B cell (primary cell): ENCODE measurements around the gene CANX. TPM values are rescaled to one million over a fixed set of nuclear protein-coding genes. Genes with fewer than 3 reads are reported as not detected.

ENCODE experiments used
- ATAC-seq: fragments of 200-7000 bp; cut with Tn5 transposase; one replicate; pipeline ENCODE4 v1.10.0; 2021; ENCODE audit warnings: low read depth, mild to moderate bottlenecking, moderate number of reproducible peaks, moderate library complexity
- CTCF ChIA-PET: fragments of 350-600 bp; sonication (Branson Sonifier 250); formaldehyde crosslinking; loops from one replicate; lab custom pipeline; 2021; ENCODE audit warnings: antibody characterized with exemption, inconsistent platforms; lab: Charles Lee
- POLR2A ChIA-PET: fragments of 350-600 bp; sonication (Branson Sonifier 250); formaldehyde crosslinking; loops from one replicate; lab custom pipeline; 2021; ENCODE audit warnings: antibody characterized with exemption; lab: Charles Lee
- DNase-seq: peaks from one replicate; pipeline ENCODE4 v3.0.0; 2013
- H2AFZ ChIP-seq: 2 replicates; pipeline ENCODE4 v1.6.1; 2012; ENCODE audit warnings: mild to moderate bottlenecking, low read depth, low read length; ENCODE audit not compliant: insufficient read depth, poor library complexity, severe bottlenecking
- H3K27ac ChIP-seq, 2 donors: 1 replicate in 1 of 2; 2 replicates in 1 of 2; pipeline ENCODE4 v1.5.1; 2012 to 2013; ENCODE audit warnings: low read length in 2 of 2, mild to moderate bottlenecking in 2 of 2, moderate library complexity in 1 of 2
- H3K27me3 ChIP-seq, 4 experiments: fragments of 200-600 bp in 1 of 4; sonication (generic) in 1 of 4; replicated peaks in 1 of 4; 1 replicate in 2 of 4; 2 replicates in 2 of 4; pipeline versions ENCODE4 v1.6.1 to v1.7.0; 2013 to 2016; ENCODE audit warnings: low read length in 3 of 4, mild to moderate bottlenecking in 2 of 4, mixed read lengths in 1 of 4, moderate library complexity in 1 of 4; ENCODE audit not compliant: insufficient read depth in 4 of 4, control insufficient read depth in 3 of 4; ENCODE audit errors: control extremely low read depth in 1 of 4
- H3K36me3 ChIP-seq, 2 experiments: replicated peaks in 1 of 2; 1 replicate in 1 of 2; 2 replicates in 1 of 2; pipeline versions ENCODE4 v1.6.1 to v1.7.1; 2013; ENCODE audit warnings: low read length in 1 of 2; ENCODE audit not compliant: insufficient read depth in 2 of 2, control insufficient read depth in 1 of 2; ENCODE audit errors: control extremely low read depth in 1 of 2, extremely low read depth in 1 of 2
- H3K4me1 ChIP-seq, 2 donors: fragments of 200-600 bp in 1 of 2; sonication (generic) in 1 of 2; 1 replicate in 1 of 2; 2 replicates in 1 of 2; pipeline versions ENCODE4 v1.5.1 to v1.6.1; 2013 to 2017; ENCODE audit warnings: low read length in 2 of 2; ENCODE audit not compliant: control insufficient read depth in 2 of 2, insufficient read depth in 2 of 2
- H3K4me2 ChIP-seq: replicated peaks from 2 replicates; pipeline ENCODE3; 2012; ENCODE audit warnings: mild to moderate bottlenecking, low read depth, low read length; ENCODE audit not compliant: poor library complexity, severe bottlenecking
- H3K4me3 ChIP-seq, 5 experiments: fragments of 200-600 bp in 1 of 5; sonication (generic) in 1 of 5; 1 replicate in 3 of 5; 2 replicates in 2 of 5; pipeline versions ENCODE4 v1.5.1 to v1.7.0; 2011 to 2016; ENCODE audit warnings: low read length in 4 of 5, mild to moderate bottlenecking in 4 of 5, low read depth in 2 of 5, control low read depth in 1 of 5, moderate library complexity in 1 of 5; ENCODE audit not compliant: insufficient read depth in 1 of 5; ENCODE audit errors: control extremely low read depth in 1 of 5, extremely low read depth in 1 of 5
- H3K79me2 ChIP-seq: fragments of 200-600 bp; sonication (generic); one replicate; pipeline ENCODE4 v1.6.0; 2016; ENCODE audit warnings: low read length; ENCODE audit not compliant: control insufficient read depth, insufficient read depth
- H3K9ac ChIP-seq: fragments of 200-600 bp; sonication (generic); 2 replicates; pipeline ENCODE4 v1.6.1; 2017; ENCODE audit warnings: mild to moderate bottlenecking, low read length, moderate library complexity
- H3K9me3 ChIP-seq, 3 donors: one replicate each; pipeline versions ENCODE4 v1.6.1 to v1.7.1; 2013; ENCODE audit warnings: low read length in 2 of 3; ENCODE audit not compliant: control insufficient read depth in 2 of 3, insufficient read depth in 1 of 3; ENCODE audit errors: control extremely low read depth in 1 of 3
- H4K20me1 ChIP-seq: 2 replicates; pipeline ENCODE4 v1.6.0; 2012; ENCODE audit warnings: mild to moderate bottlenecking, low read length; ENCODE audit not compliant: insufficient read depth, control insufficient read depth, poor library complexity, severe bottlenecking
- H3K27ac Mint-ChIP-seq: one replicate; pipeline ENCODE4 v1.8.0; 2021; ENCODE audit warnings: mixed read lengths
- H3K27me3 Mint-ChIP-seq: one replicate; pipeline ENCODE4 v1.8.0; 2021; ENCODE audit warnings: mixed read lengths
- H3K4me1 Mint-ChIP-seq: one replicate; pipeline ENCODE4 v1.8.0; 2021; ENCODE audit warnings: mixed read lengths
- H3K4me3 Mint-ChIP-seq: one replicate; pipeline ENCODE4 v1.8.0; 2021; ENCODE audit warnings: mixed read lengths
- H3K9me3 Mint-ChIP-seq: one replicate; pipeline ENCODE4 v1.8.0; 2022; ENCODE audit warnings: mixed read lengths; ENCODE audit not compliant: insufficient read depth
- CTCF ChIP-seq: fragments of 200-600 bp; IDR thresholded peaks from one replicate; pipeline ENCODE4 v1.8.0; 2022; ENCODE audit warnings: antibody characterized with exemption, mild to moderate bottlenecking
- EZH2 ChIP-seq: IDR thresholded peaks from 2 replicates; pipeline ENCODE4 v1.6.1; 2012; ENCODE audit warnings: borderline replicate concordance, low read depth, mild to moderate bottlenecking, moderate library complexity, low read length; ENCODE audit not compliant: insufficient read depth, poor library complexity, severe bottlenecking
- whole genome bisulfite sequencing: methylation state at CpG from one replicate; pipeline ENCODE4 v1.1.5; 2013; ENCODE audit warnings: missing lambda C conversion rate; ENCODE audit not compliant: insufficient coverage; 5-methylcytosine and 5-hydroxymethylcytosine counted together
- intact Hi-C: fragments of 100-400 bp; cut with micrococcal nuclease; formaldehyde crosslinking; loops from one replicate; pipeline ENCODE4 v1.10.0; 2022
- polyA plus RNA-seq: library from polyadenylated mRNA; depleted of rRNA; stranded (reverse); fragments of >200 nt; gene quantifications from 2 replicates; pipeline ENCODE4 v1.2.3, GENCODE V29; 2012
- total RNA-seq, 2 donors: library from RNA; stranded (reverse); fragments of 120-200 nt in 1 of 2; gene quantifications; 1 replicate in 1 of 2; 2 replicates in 1 of 2; pipeline versions ENCODE4 v1.2.3 to v1.2.4, GENCODE V29; 2013 to 2022

CANX gene
- total and polyA plus RNA-seq, 2 donors (not counting 1 experiment from before 2014, with no cell fraction given), result 21.0 to 179 TPM

GRCh38 chr5:179772351-179772750 is 73.6 kb downstream of the CANX start:
- intact Hi-C loops, result no loop called here
- POLR2A ChIA-PET, result no interaction called here
- H3K4me1 ChIP-seq, result no peaks in the 10 kb centered on the region

GRCh38 chr5:179773686-179774040 is 74.9 kb downstream of the CANX start:
- no peaks in the 10 kb centered on the region for H3K27me3 Mint-ChIP-seq
- Histone ChIP-seq H3K9ac (no peak overlapping the region), H3K36me3 (peaks cover 2 to 81% of the 10 kb centered on the region in 2 experiments), H3K9me3 (no peaks in the 10 kb centered on the region), H3K4me1 (no peaks in the 10 kb centered on the region), H3K27ac (no peak overlapping the region), H2AFZ (no peak overlapping the region), H3K4me3 (no peak overlapping the region), H3K79me2 (peaks cover 28% of the 10 kb centered on the region), H3K27me3 (no peaks in the 10 kb centered on the region), H3K4me2 (no peak overlapping the region), H4K20me1 (peaks cover 5% of the 10 kb centered on the region)
- H3K27ac Mint-ChIP-seq, result no peak overlapping the region
- TF ChIP-seq CTCF, result no peak
- TF ChIP-seq EZH2, result no peak
- H3K9me3 Mint-ChIP-seq, result no peaks in the 10 kb centered on the region
- ChIA-PET CTCF (interaction anchor here (2.2 kb wide), 1 partner anchor 29 kb away, joined by 7 read pairs; no protein-coding TSS in a partner anchor), POLR2A (no interaction called here)
- DNase-seq (no peak), ATAC-seq (no peak)
- peaks cover 1% of the 10 kb centered on the region for H3K4me1 Mint-ChIP-seq
- 98% methylated on average over 9 of the region's 9 CpGs for WGBS
- intact Hi-C loops, result no loop called here
- no peak overlapping the region for H3K4me3 Mint-ChIP-seq

More at GRCh38 chr5:179772351-179772750, 73.6 kb downstream of the CANX start:
- no peaks in the 10 kb centered on the region for H3K27me3 ChIP-seq
- H3K27me3 Mint-ChIP-seq, result no peaks in the 10 kb centered on the region
- no peak overlapping the region for H3K4me2 ChIP-seq
- ATAC-seq (no peak), DNase-seq (no peak)
- peaks cover 34% of the 10 kb centered on the region for H3K79me2 ChIP-seq
- H3K4me1 Mint-ChIP-seq, result peaks cover 4% of the 10 kb centered on the region
- no peak overlapping the region for H2AFZ ChIP-seq
- H3K27ac ChIP-seq, result no peak overlapping the region
- no peak for TF ChIP-seq CTCF
- no peak for TF ChIP-seq EZH2
- CTCF ChIA-PET, result interaction anchor here (1.5 kb wide), 1 partner anchor 9 kb away, joined by 4 read pairs; no protein-coding TSS in a partner anchor
- no peak overlapping the region for H3K4me3 ChIP-seq
- no peak overlapping the region for H3K4me3 Mint-ChIP-seq
- H3K36me3 ChIP-seq, result peaks cover 3 to 82% of the 10 kb centered on the region in 2 experiments
- WGBS, result 100% methylated on average over 1 of the region's 6 CpGs
- no peaks in the 10 kb centered on the region for H3K9me3 Mint-ChIP-seq
- no peak overlapping the region for H3K27ac Mint-ChIP-seq
- H3K9ac ChIP-seq, result no peak overlapping the region
- H3K9me3 ChIP-seq, result no peaks in the 10 kb centered on the region
- peaks cover 12% of the 10 kb centered on the region for H4K20me1 ChIP-seq
